CD14-positive monocyte (primary cell): ENCODE data around the gene SLC25A45. TPM values are rescaled to one million over a fixed set of nuclear protein-coding genes. Genes with fewer than 3 reads are reported as not detected.

ENCODE experiments used
- DNase-seq, 3 donors: peaks; one replicate each; pipeline ENCODE4 v3.0.0-alpha.2; 2011 to 2022
- H2AFZ ChIP-seq: 2 replicates; pipeline ENCODE4 v1.6.0; 2012; ENCODE audit warnings: mild to moderate bottlenecking, low read depth, low read length, inconsistent platforms; ENCODE audit not compliant: insufficient read depth, poor library complexity, severe bottlenecking
- H3K27ac ChIP-seq, 2 donors: 1 replicate in 1 of 2; 2 replicates in 1 of 2; pipeline ENCODE4 v1.5.1; 2012 to 2013; ENCODE audit warnings: low read length in 2 of 2, control low read depth in 1 of 2, inconsistent platforms in 1 of 2, low read depth in 1 of 2, mild to moderate bottlenecking in 1 of 2
- H3K27me3 ChIP-seq, 2 donors: one replicate each; pipeline versions ENCODE4 v1.6.0 to v1.6.1; 2011 to 2013; ENCODE audit warnings: low read length in 2 of 2; ENCODE audit not compliant: control insufficient read depth in 2 of 2, insufficient read depth in 2 of 2
- H3K36me3 ChIP-seq, 2 donors: replicated peaks in 1 of 2; 1 replicate in 1 of 2; 2 replicates in 1 of 2; pipeline versions ENCODE4 v1.5.1 to v1.6.1; 2012 to 2013; ENCODE audit warnings: low read length in 2 of 2, control low read depth in 1 of 2, inconsistent platforms in 1 of 2, mild to moderate bottlenecking in 1 of 2; ENCODE audit not compliant: insufficient read depth in 2 of 2, control insufficient read depth in 1 of 2
- H3K4me1 ChIP-seq, 2 donors: 1 replicate in 1 of 2; 2 replicates in 1 of 2; pipeline versions ENCODE4 v1.5.1 to v1.6.1; 2012 to 2013; ENCODE audit warnings: low read length in 2 of 2, control low read depth in 1 of 2, inconsistent platforms in 1 of 2, mild to moderate bottlenecking in 1 of 2, moderate library complexity in 1 of 2; ENCODE audit not compliant: insufficient read depth in 2 of 2, control insufficient read depth in 1 of 2
- H3K4me2 ChIP-seq: replicated peaks from 2 replicates; pipeline ENCODE3; 2012; ENCODE audit warnings: low read length, moderate library complexity, mild to moderate bottlenecking; ENCODE audit not compliant: poor library complexity, severe bottlenecking; ENCODE audit errors: extremely low read depth
- H3K4me3 ChIP-seq, 3 experiments: fragments of 200-600 bp in 1 of 3; sonication (generic) in 1 of 3; replicated peaks in 1 of 3; 1 replicate in 2 of 3; 2 replicates in 1 of 3; pipeline ENCODE4 v1.5.1; 2011 to 2013; ENCODE audit warnings: low read length in 3 of 3, mild to moderate bottlenecking in 3 of 3, control low read depth in 2 of 3, low read depth in 2 of 3, inconsistent platforms in 1 of 3, moderate library complexity in 1 of 3
- H3K79me2 ChIP-seq: 2 replicates; pipeline ENCODE4 v1.6.0; 2012; ENCODE audit warnings: mild to moderate bottlenecking, control low read depth, inconsistent platforms, low read length, moderate library complexity; ENCODE audit not compliant: insufficient read depth
- H3K9ac ChIP-seq: 2 replicates; pipeline ENCODE4 v1.6.0; 2017; ENCODE audit warnings: low read length, mild to moderate bottlenecking; ENCODE audit not compliant: insufficient read depth, poor library complexity, severe bottlenecking
- H3K9me3 ChIP-seq, 2 donors: replicated peaks in 1 of 2; 1 replicate in 1 of 2; 2 replicates in 1 of 2; pipeline versions ENCODE4 v1.5.1 to v1.6.1; 2012 to 2013; ENCODE audit warnings: low read length in 2 of 2, control low read depth in 1 of 2; ENCODE audit not compliant: control insufficient read depth in 1 of 2, insufficient read depth in 1 of 2
- H4K20me1 ChIP-seq: 2 replicates; pipeline ENCODE4 v1.6.0; 2012; ENCODE audit warnings: mild to moderate bottlenecking, low read length, control low read depth, moderate library complexity; ENCODE audit not compliant: insufficient read depth
- H3K27ac Mint-ChIP-seq, 7 donors: one replicate each; pipeline ENCODE4 v1.8.0; 2020; ENCODE audit warnings: mild to moderate bottlenecking in 7 of 7, mixed read lengths in 7 of 7, moderate library complexity in 6 of 7, inconsistent platforms in 2 of 7
- H3K27me3 Mint-ChIP-seq, 3 donors: one replicate each; pipeline ENCODE4 v1.8.0; 2021 to 2022; ENCODE audit warnings: low read depth in 3 of 3, mild to moderate bottlenecking in 3 of 3, mixed read lengths in 3 of 3, moderate library complexity in 3 of 3, inconsistent platforms in 1 of 3
- H3K36me3 Mint-ChIP-seq, 2 donors: one replicate each; pipeline ENCODE4 v1.8.0; 2020; ENCODE audit warnings: mixed read lengths in 2 of 2, inconsistent platforms in 1 of 2, mild to moderate bottlenecking in 1 of 2
- H3K4me1 Mint-ChIP-seq: one replicate; pipeline ENCODE4 v1.8.0; 2020; ENCODE audit warnings: mild to moderate bottlenecking, mixed read lengths
- H3K4me3 Mint-ChIP-seq, 2 donors: one replicate each; pipeline ENCODE4 v1.8.0; 2020; ENCODE audit warnings: mild to moderate bottlenecking in 2 of 2, mixed read lengths in 2 of 2, moderate library complexity in 1 of 2
- H3K9me3 Mint-ChIP-seq, 7 donors: one replicate each; pipeline ENCODE4 v1.8.0; 2020 to 2022; ENCODE audit warnings: mixed read lengths in 7 of 7, mild to moderate bottlenecking in 6 of 7, moderate library complexity in 6 of 7, inconsistent platforms in 2 of 7
- WGBS: methylation state at CpG from one replicate; pipeline ENCODE4 v1.1.5; 2013; ENCODE audit warnings: missing lambda C conversion rate; ENCODE audit not compliant: insufficient coverage; 5-methylcytosine and 5-hydroxymethylcytosine counted together
- intact Hi-C, 2 donors: fragments of 100-400 bp; cut with micrococcal nuclease; formaldehyde crosslinking; loops; one replicate each; pipeline versions ENCODE4 v1.15.0 to v1.15.1; 2023
- polyA plus RNA-seq, 3 donors: library from polyadenylated mRNA; depleted of rRNA in 1 of 3; unstranded in 2 of 3; stranded (reverse) in 1 of 3; fragments of 300-500 nt in 2 of 3; fragments of >200 nt in 1 of 3; fragmentation: Illumina TruSeq in 2 of 3; gene quantifications; 1 replicate in 2 of 3; 2 replicates in 1 of 3; pipeline ENCODE4 v1.2.3, GENCODE V29; 2012 to 2021
- TF ChIP-seq, protein P1 (sequence below): fragments of 200-600 bp; IDR thresholded peaks from one replicate; pipeline ENCODE4 v1.8.0; 2022; ENCODE audit warnings: antibody characterized with exemption, mild to moderate bottlenecking

Gene SLC25A45
- polyA plus RNA-seq, 3 donors, result 3.7 to 11.3 (median 4.1) TPM

DNA sequence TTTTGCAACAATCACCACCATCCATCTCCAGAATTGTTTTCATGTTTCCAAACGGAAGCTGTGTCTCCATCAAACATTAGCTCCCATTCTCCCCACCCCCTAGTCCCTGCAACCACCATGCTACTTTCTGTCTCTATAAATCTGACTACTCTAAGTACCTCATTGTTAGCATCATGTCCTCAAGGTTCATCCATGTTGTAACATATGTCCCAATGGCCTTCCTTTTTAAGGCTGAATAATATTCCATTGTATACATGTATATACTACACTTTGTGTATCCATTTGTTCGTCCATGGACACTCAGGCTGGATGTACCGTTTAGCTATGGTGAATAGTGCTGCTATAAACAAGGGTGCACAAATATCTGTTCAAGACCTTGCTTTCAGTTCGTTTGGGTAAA lies 57.0 kb downstream of the SLC25A45 start:
- H3K27ac Mint-ChIP-seq, result no peak overlapping the region
- Histone ChIP-seq H4K20me1 (peaks cover 34% of the 10 kb centered on the region), H3K4me1 (peaks cover 12 to 16% of the 10 kb centered on the region in 2 donors), H3K36me3 (peaks cover 22% of the 10 kb centered on the region in 2 donors), H3K9ac (no peak overlapping the region), H2AFZ (no peak overlapping the region), H3K4me2 (no peak overlapping the region), H3K4me3 (no peak overlapping the region), H3K9me3 (no peaks in the 10 kb centered on the region), H3K27ac (no peak overlapping the region), H3K79me2 (no peaks in the 10 kb centered on the region), H3K27me3 (no peaks in the 10 kb centered on the region)
- no peak overlapping the region for H3K4me3 Mint-ChIP-seq
- peaks cover 7 to 11% (median 9%) of the 10 kb centered on the region in 3 donors for H3K27me3 Mint-ChIP-seq
- TF ChIP-seq, protein P1, sequence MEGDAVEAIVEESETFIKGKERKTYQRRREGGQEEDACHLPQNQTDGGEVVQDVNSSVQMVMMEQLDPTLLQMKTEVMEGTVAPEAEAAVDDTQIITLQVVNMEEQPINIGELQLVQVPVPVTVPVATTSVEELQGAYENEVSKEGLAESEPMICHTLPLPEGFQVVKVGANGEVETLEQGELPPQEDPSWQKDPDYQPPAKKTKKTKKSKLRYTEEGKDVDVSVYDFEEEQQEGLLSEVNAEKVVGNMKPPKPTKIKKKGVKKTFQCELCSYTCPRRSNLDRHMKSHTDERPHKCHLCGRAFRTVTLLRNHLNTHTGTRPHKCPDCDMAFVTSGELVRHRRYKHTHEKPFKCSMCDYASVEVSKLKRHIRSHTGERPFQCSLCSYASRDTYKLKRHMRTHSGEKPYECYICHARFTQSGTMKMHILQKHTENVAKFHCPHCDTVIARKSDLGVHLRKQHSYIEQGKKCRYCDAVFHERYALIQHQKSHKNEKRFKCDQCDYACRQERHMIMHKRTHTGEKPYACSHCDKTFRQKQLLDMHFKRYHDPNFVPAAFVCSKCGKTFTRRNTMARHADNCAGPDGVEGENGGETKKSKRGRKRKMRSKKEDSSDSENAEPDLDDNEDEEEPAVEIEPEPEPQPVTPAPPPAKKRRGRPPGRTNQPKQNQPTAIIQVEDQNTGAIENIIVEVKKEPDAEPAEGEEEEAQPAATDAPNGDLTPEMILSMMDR, result no peak
- no peak for DNase-seq
- peaks cover 23 to 24% of the 10 kb centered on the region in 2 donors for H3K36me3 Mint-ChIP-seq
- peaks cover 14% of the 10 kb centered on the region for H3K4me1 Mint-ChIP-seq
- WGBS, result 90% methylated on average over 4 of the region's 4 CpGs
- peaks cover 0 to 3% (median 0%) of the 10 kb centered on the region in 7 donors for H3K9me3 Mint-ChIP-seq
- intact Hi-C loops, result no loop called here

Other genes with a start within 250 kb of the SLC25A45 start
- 10 to 100 TPM in 1 of 3 donors, 1 to 10 TPM in 2; 3.5 to 81.6 (median 6.4) TPM for gene SYVN1, start 248.1 kb downstream of the SLC25A45 start, polyA plus RNA-seq
- under 1 TPM in 1 of 3 donors, not detected in 2; 0.64 TPM for gene SPDYC, start 212.4 kb downstream of the SLC25A45 start, polyA plus RNA-seq
- 100 to 1,000 TPM; 128 to 140 (median 129) TPM for gene CAPN1, start 200.7 kb downstream of the SLC25A45 start, polyA plus RNA-seq
- 1 to 10 TPM; 4.0 to 8.3 (median 5.2) TPM for gene POLA2, start 120.7 kb downstream of the SLC25A45 start, polyA plus RNA-seq
- gene CDC42EP2, start 67.8 kb downstream of the SLC25A45 start, polyA plus RNA-seq, result 10 to 100 TPM in 2 of 3 donors, 1 to 10 TPM in 1; 5.4 to 15.6 (median 10.1) TPM
- gene DPF2, start 48.8 kb downstream of the SLC25A45 start, polyA plus RNA-seq, result 10 to 100 TPM; 35.7 to 39.0 (median 35.9) TPM
- gene TIGD3, start 27.9 kb downstream of the SLC25A45 start, polyA plus RNA-seq, result 1 to 10 TPM; 1.7 to 3.7 (median 2.8) TPM
- 10 to 100 TPM; 33.7 to 41.2 (median 35.4) TPM for gene FRMD8, start 4.0 kb upstream of the SLC25A45 start, polyA plus RNA-seq
- 100 to 1,000 TPM in 1 of 3 donors, 1 to 10 TPM in 1, under 1 TPM in 1; 0.90 to 293 (median 1.3) TPM for gene NEAT1, start 40.2 kb upstream of the SLC25A45 start, polyA plus RNA-seq
- gene MALAT1, start 116.4 kb upstream of the SLC25A45 start, polyA plus RNA-seq, result 100 to 1,000 TPM; 263 to 815 (median 554) TPM
- gene SCYL1, start 142.4 kb upstream of the SLC25A45 start, polyA plus RNA-seq, result 10 to 100 TPM; 18.6 to 71.6 (median 29.7) TPM
- gene LTBP3, start 175.7 kb upstream of the SLC25A45 start, polyA plus RNA-seq, result 10 to 100 TPM in 1 of 3 donors, 1 to 10 TPM in 2; 3.4 to 19.4 (median 4.6) TPM
- gene ZNRD2, start 187.8 kb upstream of the SLC25A45 start, polyA plus RNA-seq, result 10 to 100 TPM; 48.5 to 65.1 (median 56.2) TPM
- gene FAM89B, start 189.9 kb upstream of the SLC25A45 start, polyA plus RNA-seq, result 100 to 1,000 TPM in 1 of 3 donors, 10 to 100 TPM in 2; 51.3 to 139 (median 70.8) TPM
- 100 to 1,000 TPM in 1 of 3 donors, 10 to 100 TPM in 2; 29.6 to 507 (median 42.6) TPM for gene EHBP1L1, start 193.4 kb upstream of the SLC25A45 start, polyA plus RNA-seq
- 1 to 10 TPM in 1 of 3 donors, not detected in 2; 4.3 TPM for gene KCNK7, start 213.2 kb upstream of the SLC25A45 start, polyA plus RNA-seq
- gene MAP3K11, start 231.6 kb upstream of the SLC25A45 start, polyA plus RNA-seq, result 100 to 1,000 TPM in 1 of 3 donors, 10 to 100 TPM in 2; 20.8 to 116 (median 32.0) TPM
- gene PCNX3, start 233.1 kb upstream of the SLC25A45 start, polyA plus RNA-seq, result 10 to 100 TPM in 1 of 3 donors, 1 to 10 TPM in 1, under 1 TPM in 1; 0.58 to 36.4 (median 1.7) TPM